Measurements from ENCODE around the gene ALDH3A1.

GRCh38 chr17:19730843-19731242 lies 17.3 kb downstream of the ALDH3A1 start:
- TF ChIP-seq ZNF317 (CRISPR knock-in tag; IDR thresholded peaks at IDR 0.05; ENCODE audit: borderline replicate concordance, low read depth) (no peak), GRHL2 (CRISPR knock-in tag; IDR thresholded peaks at IDR 0.05; ENCODE audit: insufficient replicate concordance, severe bottlenecking) (no peak), SP1 (CRISPR knock-in tag; conservative IDR thresholded peaks at IDR 0.05) (no peak), ZNF121 (CRISPR knock-in tag; IDR thresholded peaks at IDR 0.05) (no peak), CBFB (CRISPR knock-in tag; IDR thresholded peaks at IDR 0.05; ENCODE audit: low read depth) (no peak), NR3C1 (CRISPR knock-in tag; conservative IDR thresholded peaks at IDR 0.05; ENCODE audit: low read depth) (no peak), SOX15 (CRISPR knock-in tag; IDR thresholded peaks at IDR 0.05) (no peak)
- TF ChIP-seq, protein P1, sequence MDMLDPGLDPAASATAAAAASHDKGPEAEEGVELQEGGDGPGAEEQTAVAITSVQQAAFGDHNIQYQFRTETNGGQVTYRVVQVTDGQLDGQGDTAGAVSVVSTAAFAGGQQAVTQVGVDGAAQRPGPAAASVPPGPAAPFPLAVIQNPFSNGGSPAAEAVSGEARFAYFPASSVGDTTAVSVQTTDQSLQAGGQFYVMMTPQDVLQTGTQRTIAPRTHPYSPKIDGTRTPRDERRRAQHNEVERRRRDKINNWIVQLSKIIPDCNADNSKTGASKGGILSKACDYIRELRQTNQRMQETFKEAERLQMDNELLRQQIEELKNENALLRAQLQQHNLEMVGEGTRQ (CRISPR knock-in tag; IDR thresholded peaks at IDR 0.05) = no peak
- TF ChIP-seq, protein P2, sequence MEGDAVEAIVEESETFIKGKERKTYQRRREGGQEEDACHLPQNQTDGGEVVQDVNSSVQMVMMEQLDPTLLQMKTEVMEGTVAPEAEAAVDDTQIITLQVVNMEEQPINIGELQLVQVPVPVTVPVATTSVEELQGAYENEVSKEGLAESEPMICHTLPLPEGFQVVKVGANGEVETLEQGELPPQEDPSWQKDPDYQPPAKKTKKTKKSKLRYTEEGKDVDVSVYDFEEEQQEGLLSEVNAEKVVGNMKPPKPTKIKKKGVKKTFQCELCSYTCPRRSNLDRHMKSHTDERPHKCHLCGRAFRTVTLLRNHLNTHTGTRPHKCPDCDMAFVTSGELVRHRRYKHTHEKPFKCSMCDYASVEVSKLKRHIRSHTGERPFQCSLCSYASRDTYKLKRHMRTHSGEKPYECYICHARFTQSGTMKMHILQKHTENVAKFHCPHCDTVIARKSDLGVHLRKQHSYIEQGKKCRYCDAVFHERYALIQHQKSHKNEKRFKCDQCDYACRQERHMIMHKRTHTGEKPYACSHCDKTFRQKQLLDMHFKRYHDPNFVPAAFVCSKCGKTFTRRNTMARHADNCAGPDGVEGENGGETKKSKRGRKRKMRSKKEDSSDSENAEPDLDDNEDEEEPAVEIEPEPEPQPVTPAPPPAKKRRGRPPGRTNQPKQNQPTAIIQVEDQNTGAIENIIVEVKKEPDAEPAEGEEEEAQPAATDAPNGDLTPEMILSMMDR (IDR thresholded peaks at IDR 0.05) = no peak
- TF ChIP-seq, protein P3, sequence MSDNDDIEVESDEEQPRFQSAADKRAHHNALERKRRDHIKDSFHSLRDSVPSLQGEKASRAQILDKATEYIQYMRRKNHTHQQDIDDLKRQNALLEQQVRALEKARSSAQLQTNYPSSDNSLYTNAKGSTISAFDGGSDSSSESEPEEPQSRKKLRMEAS (CRISPR knock-in tag; IDR thresholded peaks at IDR 0.05) = no peak
- TF ChIP-seq, protein P4, sequence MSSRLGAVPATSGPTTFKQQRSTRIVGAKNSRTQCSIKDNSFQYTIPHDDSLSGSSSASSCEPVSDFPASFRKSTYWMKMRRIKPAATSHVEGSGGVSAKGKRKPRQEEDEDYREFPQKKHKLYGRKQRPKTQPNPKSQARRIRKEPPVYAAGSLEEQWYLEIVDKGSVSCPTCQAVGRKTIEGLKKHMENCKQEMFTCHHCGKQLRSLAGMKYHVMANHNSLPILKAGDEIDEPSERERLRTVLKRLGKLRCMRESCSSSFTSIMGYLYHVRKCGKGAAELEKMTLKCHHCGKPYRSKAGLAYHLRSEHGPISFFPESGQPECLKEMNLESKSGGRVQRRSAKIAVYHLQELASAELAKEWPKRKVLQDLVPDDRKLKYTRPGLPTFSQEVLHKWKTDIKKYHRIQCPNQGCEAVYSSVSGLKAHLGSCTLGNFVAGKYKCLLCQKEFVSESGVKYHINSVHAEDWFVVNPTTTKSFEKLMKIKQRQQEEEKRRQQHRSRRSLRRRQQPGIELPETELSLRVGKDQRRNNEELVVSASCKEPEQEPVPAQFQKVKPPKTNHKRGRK (CRISPR knock-in tag; IDR thresholded peaks at IDR 0.05; ENCODE audit: borderline replicate concordance) = no peak
